NT2/D1 (cell line): ENCODE data around the gene ZFYVE21.

Experiments
- DNase-seq: peaks from one replicate; pipeline ENCODE4 v3.0.0-alpha.2; 2011; ENCODE audit warnings: low read depth, low spot score
- H3K27me3 ChIP-seq: 2 replicates; pipeline ENCODE4 v1.6.0; 2011; ENCODE audit warnings: mild to moderate bottlenecking; ENCODE audit not compliant: insufficient read length, insufficient read depth
- H3K36me3 ChIP-seq: 2 replicates; pipeline ENCODE4 v1.6.1; 2011; ENCODE audit warnings: mild to moderate bottlenecking, low read length, mixed read lengths; ENCODE audit not compliant: insufficient read depth, insufficient read length
- H3K4me1 ChIP-seq: 2 replicates; pipeline ENCODE4 v1.5.1; 2011; ENCODE audit not compliant: insufficient read depth, insufficient read length
- H3K4me3 ChIP-seq: 2 replicates; pipeline ENCODE4 v1.5.1; 2011; ENCODE audit warnings: low read depth; ENCODE audit not compliant: insufficient read length
- H3K9ac ChIP-seq: 2 replicates; pipeline ENCODE4 v1.6.0; 2011; ENCODE audit warnings: low read depth; ENCODE audit not compliant: insufficient read length
- H3K9me3 ChIP-seq: 2 replicates; pipeline ENCODE4 v1.5.1; 2011; ENCODE audit warnings: mild to moderate bottlenecking, low read length; ENCODE audit not compliant: insufficient read depth
- SUZ12 ChIP-seq: IDR thresholded peaks from 2 replicates; pipeline ENCODE4 v1.6.1; 2011; ENCODE audit not compliant: insufficient read length, insufficient read depth; ENCODE audit errors: extremely low read depth
- YY1 ChIP-seq: IDR thresholded peaks from 2 replicates; pipeline ENCODE4 v1.6.1; 2011; ENCODE audit not compliant: insufficient read length, insufficient read depth
- ZNF274 ChIP-seq: IDR thresholded peaks from 2 replicates; pipeline ENCODE4 v1.6.1; 2011; ENCODE audit warnings: mild to moderate bottlenecking, low read depth, low read length

ZFYVE21 gene

DNA sequence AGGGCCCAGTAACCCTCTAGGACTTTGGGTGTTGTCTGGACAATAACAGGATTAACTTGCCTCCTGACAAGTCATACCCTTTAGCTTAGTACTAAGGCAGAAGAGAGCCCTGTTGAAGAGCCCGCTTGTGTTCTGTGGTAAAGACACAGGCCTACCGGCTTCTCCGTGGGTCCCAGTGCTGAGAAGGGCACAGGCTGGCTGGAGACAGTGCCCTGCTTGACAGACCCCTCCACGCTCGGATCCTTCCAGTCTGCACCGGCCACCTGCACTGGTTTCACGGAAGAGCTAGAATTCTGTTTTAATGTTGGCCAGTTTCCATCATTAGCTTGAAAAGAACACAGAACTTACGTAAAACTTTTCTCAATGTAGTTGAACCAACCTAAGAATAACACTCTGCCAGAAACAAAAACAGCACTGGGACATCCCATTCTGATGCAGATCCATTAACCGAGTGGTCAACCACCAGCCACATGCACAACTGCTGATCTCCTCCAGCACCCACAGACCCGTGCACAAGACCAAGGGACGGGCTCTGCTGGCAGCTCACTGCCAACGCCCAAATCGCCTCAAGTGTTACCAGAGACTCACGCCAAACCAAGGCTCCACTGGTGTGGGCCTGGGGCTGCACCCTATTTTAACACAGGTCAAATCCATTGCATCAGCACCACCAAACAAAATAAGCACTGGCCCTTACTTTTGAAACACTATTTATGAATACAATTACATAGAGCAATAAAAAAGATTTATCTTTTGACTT lies 27.1 kb downstream of the ZFYVE21 start:
- TF ChIP-seq ZNF274 (no peak), YY1 (no peak), SUZ12 (no peak)
- H3K4me1 ChIP-seq, result peaks cover 8% of the 10 kb centered on the region
- H3K4me3 ChIP-seq, result no peak overlapping the region
- H3K9ac ChIP-seq, result no peak overlapping the region
- H3K27me3 ChIP-seq, result no peaks in the 10 kb centered on the region
- H3K36me3 ChIP-seq, result peaks cover 6% of the 10 kb centered on the region
- no peak for DNase-seq
- no peaks in the 10 kb centered on the region; the same call in 1 of the 2 replicates for H3K9me3 ChIP-seq

DNA sequence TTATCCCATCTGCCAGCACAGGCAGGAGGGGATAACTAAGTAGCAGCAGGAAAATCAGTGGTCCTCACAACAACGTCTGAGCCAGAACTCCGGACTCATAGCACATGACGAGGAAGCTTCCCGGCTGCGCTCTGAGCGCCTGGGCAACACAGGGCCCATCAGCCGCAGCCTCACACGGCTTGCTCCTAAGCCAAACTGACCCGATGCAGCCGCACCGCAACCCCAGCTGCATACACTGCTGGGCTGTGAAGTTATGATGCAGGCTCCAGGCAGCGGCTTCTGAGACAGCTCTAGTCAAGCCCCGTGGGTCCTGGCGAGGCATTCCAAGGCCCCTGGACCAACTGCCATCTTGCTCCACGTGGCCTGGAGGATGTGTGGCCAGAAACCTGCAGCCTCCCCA lies 28.1 kb downstream of the ZFYVE21 start:
- H3K27me3 ChIP-seq, result no peaks in the 10 kb centered on the region
- no peak for DNase-seq
- H3K9me3 ChIP-seq, result no peaks in the 10 kb centered on the region; the same call in 1 of the 2 replicates
- no peak overlapping the region for H3K9ac ChIP-seq
- H3K4me3 ChIP-seq, result no peak overlapping the region
- H3K4me1 ChIP-seq, result peaks cover 8% of the 10 kb centered on the region
- peaks cover 5% of the 10 kb centered on the region for H3K36me3 ChIP-seq
- TF ChIP-seq ZNF274 (no peak), SUZ12 (no peak), YY1 (no peak)

DNA sequence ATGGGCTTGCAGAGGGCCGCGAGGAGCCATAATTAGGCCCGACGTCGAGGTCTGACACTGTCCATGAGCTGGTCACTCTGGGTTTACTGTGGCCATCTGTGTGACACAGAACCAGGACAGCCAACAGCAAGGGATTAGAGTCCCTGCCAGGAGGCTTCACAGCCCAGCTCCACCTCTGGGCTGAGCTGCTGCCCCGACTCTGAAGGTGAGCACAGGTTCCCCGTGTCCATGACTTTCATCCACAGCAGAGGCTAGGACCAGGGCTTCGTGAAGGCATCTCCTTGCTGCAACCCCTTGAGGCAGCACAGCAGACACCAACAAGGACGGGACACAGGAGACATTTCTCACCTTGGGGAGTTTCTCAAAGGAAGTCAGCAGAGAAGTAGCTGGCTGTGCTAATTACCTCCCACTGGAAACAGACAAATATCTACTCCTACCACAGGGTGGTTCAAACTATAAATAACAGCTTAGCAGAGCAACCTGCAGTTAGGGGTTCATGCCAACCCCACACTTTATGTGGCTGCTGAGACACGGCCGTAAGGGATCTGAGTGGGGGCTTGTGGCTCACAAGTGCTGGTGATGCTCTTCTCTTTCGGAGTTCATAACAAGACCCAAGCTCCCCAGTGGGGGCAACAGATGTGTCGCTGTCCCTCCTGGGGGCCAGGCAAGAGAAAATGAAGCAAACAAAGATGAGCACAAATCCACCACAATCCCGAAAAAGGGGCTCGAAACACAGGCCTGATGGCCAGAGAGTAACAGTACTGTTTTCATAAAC lies 29.2 kb downstream of the ZFYVE21 start:
- Histone ChIP-seq H3K4me1 (peaks cover 8% of the 10 kb centered on the region), H3K27me3 (no peaks in the 10 kb centered on the region), H3K4me3 (no peak overlapping the region), H3K9ac (no peak overlapping the region), H3K9me3 (no peaks in the 10 kb centered on the region; the same call in 1 of the 2 replicates), H3K36me3 (peaks cover 1% of the 10 kb centered on the region)
- no peak for DNase-seq
- TF ChIP-seq YY1 (no peak), ZNF274 (no peak), SUZ12 (no peak)

DNA sequence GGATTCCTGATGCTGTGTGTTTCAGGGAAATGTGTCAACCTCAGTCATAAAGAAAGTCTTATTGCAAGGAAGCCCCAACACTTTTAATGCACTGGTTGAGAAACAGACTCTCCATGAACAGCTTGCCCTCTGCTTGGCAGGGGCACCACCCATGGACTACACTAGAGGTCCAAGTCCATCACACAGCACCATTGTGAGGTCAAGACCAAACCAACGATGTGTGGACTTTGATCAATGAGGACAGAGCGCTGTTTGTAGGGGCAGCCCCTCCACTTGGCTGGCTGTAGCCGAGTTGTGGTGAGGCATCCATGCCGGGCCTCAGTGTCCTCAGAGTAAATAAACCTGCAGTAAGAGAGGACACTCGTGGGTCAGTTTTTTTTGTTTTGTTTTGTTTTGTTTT lies 29.8 kb downstream of the ZFYVE21 start:
- DNase-seq, result no peak
- Histone ChIP-seq H3K27me3 (no peaks in the 10 kb centered on the region), H3K9me3 (no peaks in the 10 kb centered on the region; the same call in 1 of the 2 replicates), H3K36me3 (no peaks in the 10 kb centered on the region), H3K4me1 (peaks cover 8% of the 10 kb centered on the region), H3K9ac (no peak overlapping the region), H3K4me3 (no peak overlapping the region)
- no peak for TF ChIP-seq YY1
- no peak for TF ChIP-seq SUZ12
- TF ChIP-seq ZNF274, result no peak

DNA sequence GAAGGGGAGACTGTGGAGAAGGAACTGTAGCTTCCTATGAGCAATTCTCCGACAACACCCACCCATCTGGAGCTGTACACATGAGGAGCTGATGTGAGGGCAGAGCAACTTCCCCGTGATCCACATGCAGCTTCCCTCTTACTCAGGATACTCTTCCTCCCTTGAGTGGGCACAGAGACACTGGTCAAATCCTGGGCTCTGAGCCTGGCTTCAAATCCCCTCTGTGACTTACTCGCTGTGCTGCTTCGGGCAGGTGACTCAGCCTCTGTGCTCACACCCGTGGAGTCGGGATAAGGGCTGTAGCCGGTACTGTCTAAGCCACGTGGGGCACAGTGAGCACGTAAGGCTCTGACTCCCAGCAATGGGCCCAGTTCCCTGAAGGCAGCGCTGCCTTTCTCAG lies 31.1 kb downstream of the ZFYVE21 start:
- H3K9me3 ChIP-seq, result no peaks in the 10 kb centered on the region
- TF ChIP-seq SUZ12, result no peak
- TF ChIP-seq ZNF274, result no peak
- TF ChIP-seq YY1, result no peak
- no peak overlapping the region for H3K4me3 ChIP-seq
- no peaks in the 10 kb centered on the region for H3K36me3 ChIP-seq
- H3K4me1 ChIP-seq, result peaks cover 5% of the 10 kb centered on the region
- H3K27me3 ChIP-seq, result no peaks in the 10 kb centered on the region
- H3K9ac ChIP-seq, result no peak overlapping the region
- no peak for DNase-seq

DNA sequence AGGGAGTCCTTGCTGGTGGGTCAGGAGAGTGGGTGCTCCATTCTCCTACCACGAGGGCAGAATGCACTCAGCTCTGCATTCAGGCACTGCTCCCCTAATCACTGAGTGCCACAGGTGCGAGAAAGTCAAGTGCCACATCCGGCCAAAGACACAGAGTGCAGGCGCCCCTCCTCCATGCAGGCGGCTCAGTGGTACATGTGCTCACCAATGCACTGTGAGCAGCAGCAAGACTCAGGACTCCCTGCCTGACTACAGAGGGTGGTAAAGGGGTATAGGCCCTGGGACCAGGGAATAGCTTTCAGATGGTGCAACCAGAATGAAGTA lies 32.9 kb downstream of the ZFYVE21 start:
- Histone ChIP-seq H3K4me3 (no peak overlapping the region), H3K27me3 (no peaks in the 10 kb centered on the region), H3K9me3 (no peaks in the 10 kb centered on the region), H3K36me3 (no peaks in the 10 kb centered on the region), H3K4me1 (peaks cover 2% of the 10 kb centered on the region), H3K9ac (no peak overlapping the region)
- no peak for DNase-seq
- TF ChIP-seq YY1 (no peak), SUZ12 (no peak), ZNF274 (no peak)

DNA sequence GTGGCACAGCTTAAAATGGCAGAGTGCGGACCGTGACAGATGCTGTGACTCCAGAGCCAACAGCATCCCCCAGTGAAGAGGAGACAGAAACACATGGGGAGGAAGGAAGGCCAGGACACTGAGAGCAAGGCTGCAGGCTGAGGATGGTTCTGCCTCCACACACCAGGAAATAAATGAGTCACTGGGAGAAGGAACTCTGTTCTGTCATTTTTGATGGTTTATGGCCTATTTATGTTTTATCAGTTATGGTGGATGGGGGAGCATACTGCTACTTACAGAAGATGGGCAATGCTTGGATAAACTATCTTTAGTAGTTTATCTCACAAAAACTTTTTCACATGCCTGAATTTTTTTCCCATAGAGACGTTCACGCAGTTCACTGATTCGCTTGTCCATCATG lies 33.8 kb downstream of the ZFYVE21 start:
- H3K36me3 ChIP-seq, result no peaks in the 10 kb centered on the region
- H3K9ac ChIP-seq, result no peak overlapping the region
- H3K4me3 ChIP-seq, result no peak overlapping the region
- H3K27me3 ChIP-seq, result no peaks in the 10 kb centered on the region
- DNase-seq, result no peak
- H3K9me3 ChIP-seq, result no peaks in the 10 kb centered on the region
- H3K4me1 ChIP-seq, result no peaks in the 10 kb centered on the region
- no peak for TF ChIP-seq SUZ12
- no peak for TF ChIP-seq ZNF274
- TF ChIP-seq YY1, result no peak
